Ishikawa (cell line): ENCODE measurements around the gene ETV3L.

Source experiments
- CEBPB ChIP-seq: IDR thresholded peaks from 2 replicates; pipeline ENCODE4 v1.6.1; 2012
- CREB1 ChIP-seq: IDR thresholded peaks from 2 replicates; pipeline ENCODE4 v1.6.1; 2012; ENCODE audit warnings: low read depth
- EGR1 ChIP-seq: IDR thresholded peaks from 2 replicates; pipeline ENCODE4 v1.6.1; 2012
- EP300 ChIP-seq: IDR thresholded peaks from 2 replicates; pipeline ENCODE4 v1.6.1; 2012; ENCODE audit warnings: borderline replicate concordance
- FOXM1 ChIP-seq: IDR thresholded peaks from 2 replicates; pipeline ENCODE4 v1.6.1; 2012; ENCODE audit warnings: low read depth, borderline replicate concordance
- NFIC ChIP-seq: IDR thresholded peaks from 2 replicates; pipeline ENCODE4 v1.6.1; 2012
- RAD21 ChIP-seq: IDR thresholded peaks from 2 replicates; pipeline ENCODE4 v1.6.1; 2012; ENCODE audit warnings: low read depth
- REST ChIP-seq: IDR thresholded peaks from 2 replicates; pipeline ENCODE4 v1.6.1; 2012; ENCODE audit warnings: low read depth, mild to moderate bottlenecking
- TCF12 ChIP-seq: IDR thresholded peaks from 2 replicates; pipeline ENCODE4 v1.6.1; 2012; ENCODE audit warnings: low read depth
- TEAD4 ChIP-seq: IDR thresholded peaks from 2 replicates; pipeline ENCODE4 v1.6.1; 2012
- YY1 ChIP-seq: IDR thresholded peaks from 2 replicates; pipeline ENCODE4 v1.6.1; 2012; ENCODE audit warnings: low read depth
- ZBTB7A ChIP-seq: IDR thresholded peaks from 2 replicates; pipeline ENCODE4 v1.6.1; 2012; ENCODE audit warnings: low read depth
- TF ChIP-seq, protein P1 (sequence below): IDR thresholded peaks from 2 replicates; pipeline ENCODE4 v1.6.1; 2012
- TF ChIP-seq, protein P2 (sequence below): IDR thresholded peaks from 2 replicates; pipeline ENCODE4 v1.6.1; 2012

GRCh38 chr1:157113631-157114030 lies 14.0 kb upstream of the ETV3L start:
- TF ChIP-seq, protein P1, sequence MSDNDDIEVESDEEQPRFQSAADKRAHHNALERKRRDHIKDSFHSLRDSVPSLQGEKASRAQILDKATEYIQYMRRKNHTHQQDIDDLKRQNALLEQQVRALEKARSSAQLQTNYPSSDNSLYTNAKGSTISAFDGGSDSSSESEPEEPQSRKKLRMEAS = no peak
- TF ChIP-seq EP300 = no peak
- no peak for TF ChIP-seq YY1
- TF ChIP-seq ZBTB7A = no peak
- no peak for TF ChIP-seq RAD21
- no peak for TF ChIP-seq REST
- no peak for TF ChIP-seq CEBPB
- TF ChIP-seq TCF12 = no peak
- TF ChIP-seq, protein P2, sequence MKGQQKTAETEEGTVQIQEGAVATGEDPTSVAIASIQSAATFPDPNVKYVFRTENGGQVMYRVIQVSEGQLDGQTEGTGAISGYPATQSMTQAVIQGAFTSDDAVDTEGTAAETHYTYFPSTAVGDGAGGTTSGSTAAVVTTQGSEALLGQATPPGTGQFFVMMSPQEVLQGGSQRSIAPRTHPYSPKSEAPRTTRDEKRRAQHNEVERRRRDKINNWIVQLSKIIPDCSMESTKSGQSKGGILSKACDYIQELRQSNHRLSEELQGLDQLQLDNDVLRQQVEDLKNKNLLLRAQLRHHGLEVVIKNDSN = no peak
- TF ChIP-seq FOXM1 = no peak
- no peak for TF ChIP-seq CREB1
- TF ChIP-seq TEAD4 = no peak
- no peak for TF ChIP-seq NFIC
- no peak for TF ChIP-seq EGR1
